EH (cell line): ENCODE results near the gene SYCN.

Experiments
- DNase-seq: peaks from one replicate; pipeline ENCODE4 v3.0.0-alpha.2; 2015; ENCODE audit warnings: low read depth

Gene SYCN

GRCh38 chr19:39194832-39195542, 9.1 kb downstream of the SYCN start:
- no peak for DNase-seq

- DNase-seq, result no peak
Observed at GRCh38 chr19:39193803-39194202, 10.3 kb downstream of the SYCN start.

- peak; percentile 39 for DNase-seq
Observed at GRCh38 chr19:39192846-39193245, 11.2 kb downstream of the SYCN start.

- DNase-seq, result no peak
Observed at GRCh38 chr19:39190768-39191167, 13.3 kb downstream of the SYCN start.

GRCh38 chr19:39188960-39189359, 15.1 kb downstream of the SYCN start:
- DNase-seq, result no peak

GRCh38 chr19:39187552-39187943, 16.5 kb downstream of the SYCN start:
- no peak for DNase-seq

- no peak for DNase-seq
Observed at GRCh38 chr19:39186391-39186790, 17.7 kb downstream of the SYCN start.

GRCh38 chr19:39183104-39183503, 21.0 kb downstream of the SYCN start:
- no peak for DNase-seq

- no peak for DNase-seq
Observed at GRCh38 chr19:39182174-39182505, 21.9 kb downstream of the SYCN start.

- DNase-seq, result no peak
Observed at GRCh38 chr19:39181500-39182173, 22.4 kb downstream of the SYCN start.

GRCh38 chr19:39180749-39181148, 23.3 kb downstream of the SYCN start:
- no peak for DNase-seq

- DNase-seq, result no peak
Observed at GRCh38 chr19:39179754-39180153, 24.3 kb downstream of the SYCN start.

GRCh38 chr19:39178296-39179006, 25.6 kb downstream of the SYCN start:
- no peak for DNase-seq

- no peak for DNase-seq
Observed at GRCh38 chr19:39177736-39178135, 26.3 kb downstream of the SYCN start.

- no peak for DNase-seq
Observed at GRCh38 chr19:39177110-39177699, 26.9 kb downstream of the SYCN start.

GRCh38 chr19:39175564-39175963, 28.5 kb downstream of the SYCN start:
- no peak for DNase-seq

GRCh38 chr19:39174558-39175544, 29.2 kb downstream of the SYCN start:
- no peak for DNase-seq

GRCh38 chr19:39174142-39174541, 29.9 kb downstream of the SYCN start:
- no peak for DNase-seq

- DNase-seq, result no peak
Observed at GRCh38 chr19:39173502-39173991, 30.5 kb downstream of the SYCN start.

GRCh38 chr19:39172700-39173501, 31.2 kb downstream of the SYCN start:
- DNase-seq, result no peak
